GM12872 (cell line): ENCODE data around the gene MYH7.

Experiments
- CTCF ChIP-seq: IDR thresholded peaks from 3 replicates; pipeline ENCODE4 v1.5.1; 2011; ENCODE audit warnings: low read depth, mild to moderate bottlenecking, low read length, moderate library complexity; ENCODE audit not compliant: insufficient read depth

MYH7 gene

GRCh38 chr14:23456883-23457586 is 21.6 kb upstream of the MYH7 start:
- TF ChIP-seq CTCF: peak; percentile 30; the same call in 1 of the 3 replicates

GRCh38 chr14:23454445-23454856 is 19.0 kb upstream of the MYH7 start:
- TF ChIP-seq CTCF: no peak

GRCh38 chr14:23452237-23452636 is 16.8 kb upstream of the MYH7 start:
- TF ChIP-seq CTCF: no peak

- no peak for TF ChIP-seq CTCF
These were observed 14.9 kb upstream of the MYH7 start for GRCh38 chr14:23450379-23450778.

GRCh38 chr14:23449314-23449713 is 13.9 kb upstream of the MYH7 start:
- no peak for TF ChIP-seq CTCF

GRCh38 chr14:23447361-23448350 is 12.2 kb upstream of the MYH7 start:
- TF ChIP-seq CTCF: no peak

- no peak for TF ChIP-seq CTCF
These were observed 10.9 kb upstream of the MYH7 start for GRCh38 chr14:23446291-23446851.
